BLaER1 (cell line): ENCODE results near the gene PTPRM.

ENCODE experiments used
- H3K27ac ChIP-seq: shearing (Covaris generic); formaldehyde crosslinking; 2 replicates; pipeline ENCODE4 v1.8.1; 2022
- H3K27me3 ChIP-seq: shearing (Covaris generic); formaldehyde crosslinking; 2 replicates; pipeline ENCODE4 v1.8.1; 2022
- H3K36me3 ChIP-seq: shearing (Covaris generic); formaldehyde crosslinking; 2 replicates; pipeline ENCODE4 v1.8.1; 2022
- H3K4me1 ChIP-seq: shearing (Covaris generic); formaldehyde crosslinking; 2 replicates; pipeline ENCODE4 v1.8.1; 2022
- H3K4me2 ChIP-seq: shearing (Covaris generic); formaldehyde crosslinking; 2 replicates; pipeline ENCODE4 v1.8.1; 2022
- H3K4me3 ChIP-seq: shearing (Covaris generic); formaldehyde crosslinking; 2 replicates; pipeline ENCODE4 v1.8.1; 2022
- H3K9ac ChIP-seq: shearing (Covaris generic); formaldehyde crosslinking; 2 replicates; pipeline ENCODE4 v1.8.1; 2022
- H3K9me3 ChIP-seq: shearing (Covaris generic); formaldehyde crosslinking; 2 replicates; pipeline ENCODE4 v1.8.1; 2022
- H4K20me1 ChIP-seq: shearing (Covaris generic); formaldehyde crosslinking; 2 replicates; pipeline ENCODE4 v1.8.1; 2022
- Cebpa-rat ChIP-seq: shearing (Covaris generic); IDR thresholded peaks from 2 replicates; pipeline ENCODE4 v1.8.1; 2022

The PTPRM gene

GRCh38 chr18:7579176-7579917 is 12.2 kb downstream of the PTPRM start:
- H3K4me3 ChIP-seq: no peak overlapping the region
- no peak overlapping the region for H3K27ac ChIP-seq
- H3K36me3 ChIP-seq: no peaks in the 10 kb centered on the region
- no peak overlapping the region for H3K9ac ChIP-seq
- no peaks in the 10 kb centered on the region for H4K20me1 ChIP-seq
- H3K27me3 ChIP-seq: no peaks in the 10 kb centered on the region
- no peak for TF ChIP-seq Cebpa-rat
- H3K4me2 ChIP-seq: no peak overlapping the region
- H3K9me3 ChIP-seq: no peaks in the 10 kb centered on the region
- no peaks in the 10 kb centered on the region for H3K4me1 ChIP-seq

GRCh38 chr18:7579918-7580542 is 12.9 kb downstream of the PTPRM start:
- no peaks in the 10 kb centered on the region for H3K4me1 ChIP-seq
- H3K27me3 ChIP-seq: no peaks in the 10 kb centered on the region
- no peak overlapping the region for H3K9ac ChIP-seq
- H3K36me3 ChIP-seq: no peaks in the 10 kb centered on the region
- H3K27ac ChIP-seq: no peak overlapping the region
- no peaks in the 10 kb centered on the region for H3K9me3 ChIP-seq
- no peak overlapping the region for H3K4me3 ChIP-seq
- no peak overlapping the region for H3K4me2 ChIP-seq
- TF ChIP-seq Cebpa-rat: no peak
- H4K20me1 ChIP-seq: no peaks in the 10 kb centered on the region

DNA sequence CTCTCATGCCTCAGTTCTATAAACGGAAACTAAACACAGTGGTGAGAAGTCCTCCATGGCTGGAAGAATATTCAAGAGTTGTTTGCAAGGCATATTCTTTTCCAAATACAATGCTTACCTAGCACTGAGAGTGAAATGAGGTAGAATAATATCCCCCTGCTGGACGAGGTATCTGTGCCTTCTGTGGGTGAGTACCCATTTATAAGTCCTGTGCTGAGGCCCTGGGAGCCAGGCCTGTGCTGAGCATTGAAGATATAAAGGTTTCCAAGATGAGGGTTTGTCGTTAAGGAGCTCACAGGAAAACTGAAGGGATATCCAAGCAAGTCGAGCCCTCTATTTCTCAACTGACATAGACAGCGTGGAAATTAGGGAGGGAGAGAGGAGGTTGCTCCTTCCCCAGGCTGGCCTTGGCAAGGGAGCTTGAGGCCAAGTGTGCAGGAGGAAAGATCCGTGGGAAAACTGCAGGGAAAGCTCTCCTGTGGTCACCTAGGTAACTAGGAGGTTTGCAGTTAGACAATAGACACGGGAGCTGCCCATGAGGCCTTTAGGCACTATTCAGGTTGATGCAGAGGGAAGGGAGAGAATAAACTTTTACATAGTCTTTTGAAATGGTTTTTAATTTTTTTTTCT is 17.6 kb downstream of the PTPRM start:
- Histone ChIP-seq H3K36me3 (no peaks in the 10 kb centered on the region), H3K4me2 (no peak overlapping the region), H3K4me3 (no peak overlapping the region), H3K27ac (no peak overlapping the region), H3K9me3 (no peaks in the 10 kb centered on the region), H3K4me1 (no peaks in the 10 kb centered on the region), H3K9ac (no peak overlapping the region), H4K20me1 (no peaks in the 10 kb centered on the region), H3K27me3 (no peaks in the 10 kb centered on the region)
- no peak for TF ChIP-seq Cebpa-rat

GRCh38 chr18:7585276-7585670 is 18.2 kb downstream of the PTPRM start:
- Histone ChIP-seq H3K9ac (no peak overlapping the region), H3K4me2 (no peak overlapping the region), H3K27ac (no peak overlapping the region), H3K36me3 (no peaks in the 10 kb centered on the region), H3K4me1 (no peaks in the 10 kb centered on the region), H4K20me1 (no peaks in the 10 kb centered on the region), H3K27me3 (no peaks in the 10 kb centered on the region), H3K9me3 (no peaks in the 10 kb centered on the region), H3K4me3 (no peak overlapping the region)
- no peak for TF ChIP-seq Cebpa-rat

- Histone ChIP-seq H3K27ac (no peak overlapping the region), H3K9me3 (no peaks in the 10 kb centered on the region), H3K4me1 (no peaks in the 10 kb centered on the region), H3K4me3 (no peak overlapping the region), H3K9ac (no peak overlapping the region), H3K36me3 (no peaks in the 10 kb centered on the region), H3K27me3 (no peaks in the 10 kb centered on the region), H4K20me1 (no peaks in the 10 kb centered on the region), H3K4me2 (no peak overlapping the region)
- no peak for TF ChIP-seq Cebpa-rat
Measured at GRCh38 chr18:7586379-7586778, 19.3 kb downstream of the PTPRM start.

- no peak for TF ChIP-seq Cebpa-rat
- no peak overlapping the region for H3K4me3 ChIP-seq
- no peaks in the 10 kb centered on the region for H3K9me3 ChIP-seq
- H4K20me1 ChIP-seq: no peaks in the 10 kb centered on the region
- no peaks in the 10 kb centered on the region for H3K4me1 ChIP-seq
- no peaks in the 10 kb centered on the region for H3K27me3 ChIP-seq
- no peak overlapping the region for H3K9ac ChIP-seq
- no peak overlapping the region for H3K27ac ChIP-seq
- no peaks in the 10 kb centered on the region for H3K36me3 ChIP-seq
- no peak overlapping the region for H3K4me2 ChIP-seq
Measured at GRCh38 chr18:7590826-7591560, 23.9 kb downstream of the PTPRM start.

- TF ChIP-seq Cebpa-rat: no peak
- Histone ChIP-seq H3K4me1 (no peaks in the 10 kb centered on the region), H3K4me3 (no peak overlapping the region), H3K4me2 (no peak overlapping the region), H3K36me3 (no peaks in the 10 kb centered on the region), H3K27ac (no peak overlapping the region), H4K20me1 (no peaks in the 10 kb centered on the region), H3K27me3 (no peaks in the 10 kb centered on the region), H3K9ac (no peak overlapping the region), H3K9me3 (no peaks in the 10 kb centered on the region)
Measured at GRCh38 chr18:7592305-7593071, 25.4 kb downstream of the PTPRM start.

DNA sequence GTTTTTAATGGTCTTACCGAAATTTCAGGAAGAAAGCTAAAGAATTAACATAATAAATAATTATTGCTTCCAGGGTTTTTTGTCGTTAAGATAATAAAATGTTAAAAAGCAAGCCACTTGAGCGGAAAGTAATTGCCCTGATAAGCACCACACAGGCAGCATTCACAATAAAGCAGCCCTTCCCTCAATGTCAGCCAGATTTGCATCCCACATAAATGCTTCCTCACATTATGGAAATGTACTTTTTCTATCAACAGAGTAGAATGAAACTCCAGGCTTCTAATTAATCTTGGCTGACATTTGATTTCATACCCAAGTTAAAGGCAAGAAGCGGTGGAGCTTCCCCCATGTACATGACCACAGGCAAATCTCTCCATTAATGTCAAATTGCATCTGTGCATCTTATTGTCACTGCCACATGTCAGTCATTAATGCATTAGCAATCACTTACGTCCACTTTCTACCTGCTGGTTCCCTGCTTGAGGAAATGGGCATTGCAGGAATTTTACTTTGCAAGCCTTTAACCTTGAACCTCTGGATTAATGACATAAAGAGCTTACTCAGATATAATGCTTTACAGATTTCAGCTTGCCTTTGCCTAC is 26.2 kb downstream of the PTPRM start:
- Histone ChIP-seq H3K4me1 (no peaks in the 10 kb centered on the region), H3K27ac (no peak overlapping the region), H4K20me1 (no peaks in the 10 kb centered on the region), H3K4me3 (no peak overlapping the region), H3K9me3 (no peaks in the 10 kb centered on the region), H3K36me3 (no peaks in the 10 kb centered on the region), H3K27me3 (no peaks in the 10 kb centered on the region), H3K4me2 (no peak overlapping the region), H3K9ac (no peak overlapping the region)
- no peak for TF ChIP-seq Cebpa-rat

GRCh38 chr18:7596147-7596546 is 29.0 kb downstream of the PTPRM start:
- no peaks in the 10 kb centered on the region for H4K20me1 ChIP-seq
- H3K4me3 ChIP-seq: no peak overlapping the region
- no peaks in the 10 kb centered on the region for H3K4me1 ChIP-seq
- H3K27ac ChIP-seq: no peak overlapping the region
- peaks cover 9% of the 10 kb centered on the region; the same call in 1 of the 2 replicates for H3K9me3 ChIP-seq
- no peaks in the 10 kb centered on the region for H3K27me3 ChIP-seq
- no peak for TF ChIP-seq Cebpa-rat
- H3K36me3 ChIP-seq: no peaks in the 10 kb centered on the region
- H3K4me2 ChIP-seq: no peak overlapping the region
- no peak overlapping the region for H3K9ac ChIP-seq
